Measurements from ENCODE around the gene ELOVL6.

The ELOVL6 gene

DNA sequence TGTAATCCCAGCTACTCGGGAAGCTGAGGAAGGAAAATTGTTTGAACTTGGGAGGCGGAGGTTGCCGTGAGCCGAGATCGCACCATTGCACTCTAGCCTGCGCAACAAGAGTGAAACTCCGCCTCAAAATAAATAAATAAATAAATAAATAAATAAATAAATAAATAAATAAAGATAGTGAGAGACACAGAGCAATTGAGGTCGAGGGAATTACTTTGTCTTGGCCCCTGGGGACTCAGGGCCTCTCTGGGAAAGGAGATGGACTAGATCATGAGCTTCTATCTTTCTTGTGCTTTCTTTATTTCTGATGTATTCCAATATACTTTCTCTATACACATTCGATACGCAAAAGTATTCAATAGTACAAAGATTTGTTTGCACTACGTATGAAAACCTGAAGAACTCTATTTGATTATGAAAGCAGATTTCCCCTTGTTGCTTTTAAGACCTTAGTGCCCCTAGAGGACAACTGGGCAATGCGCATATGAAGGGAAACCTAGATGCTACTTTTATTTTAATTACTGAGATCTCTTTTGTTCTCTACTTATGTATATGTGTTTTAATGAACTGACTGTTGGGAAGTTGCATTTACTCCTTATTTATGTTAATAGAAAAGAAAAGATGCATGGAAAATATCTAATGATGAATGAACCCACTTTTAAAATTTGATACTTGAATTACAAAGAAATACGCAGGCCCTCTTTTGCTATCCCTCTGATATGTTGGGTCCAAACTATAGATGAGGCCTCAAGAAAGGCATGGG is 12.8 kb upstream of the ELOVL6 start:
- ChIA-PET POLR2A (no interaction called here), CTCF (interaction anchor here (0.6 to 2.2 kb wide), 13 partner anchors 8 to 213 kb away, joined by 3 to 9 read pairs (median 4); partner anchors contain the start of gene ELOVL6)
- peak; percentile 69 for TF ChIP-seq CTCF (IDR thresholded peaks at IDR 0.05; ENCODE audit: control extremely low read depth, extremely low read depth, low read depth, missing control alignments)
- peak; percentile 65 for DNase-seq (ENCODE audit: extremely low spot score)

- CTCF ChIA-PET, result interaction anchor here (1.2 kb wide), 1 partner anchor 159 kb away, joined by 6 read pairs; no protein-coding TSS in a partner anchor
- no peak for DNase-seq (ENCODE audit: extremely low spot score)
Observed at GRCh38 chr4:110208419-110208818, 10.0 kb upstream of the ELOVL6 start.

DNA sequence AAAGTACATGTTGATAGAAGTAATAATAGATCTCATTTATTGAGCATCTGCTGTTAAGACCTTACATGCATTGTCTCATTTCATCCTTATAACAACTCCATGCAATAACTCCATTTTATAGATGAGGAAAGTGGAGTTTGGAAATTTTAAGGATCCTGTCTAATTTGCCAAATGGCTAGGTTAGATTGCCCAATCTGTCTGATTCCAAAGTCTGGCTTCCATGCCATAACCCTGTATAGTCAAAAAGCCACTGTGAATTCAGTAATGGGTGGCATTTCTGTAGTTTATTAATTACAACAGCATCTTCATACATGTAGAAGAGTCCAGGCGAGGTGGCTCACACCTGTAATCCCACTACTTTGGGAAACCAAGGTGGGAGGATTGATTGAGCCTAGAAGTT is 8.8 kb upstream of the ELOVL6 start:
- ChIA-PET CTCF (interaction anchor here (0.7 to 3.4 kb wide), 4 partner anchors 15 to 157 kb away, joined by 3 to 18 read pairs (median 3); no protein-coding TSS in a partner anchor), POLR2A (no interaction called here)
- DNase-seq (ENCODE audit: extremely low spot score), result no peak
- no peak for TF ChIP-seq CTCF (IDR thresholded peaks at IDR 0.05; ENCODE audit: control extremely low read depth, extremely low read depth, low read depth, missing control alignments)

More at GRCh38 chr4:110208419-110208818, 10.0 kb upstream of the ELOVL6 start:
- POLR2A ChIA-PET, result no interaction called here
- no peak for TF ChIP-seq CTCF (IDR thresholded peaks at IDR 0.05; ENCODE audit: control extremely low read depth, extremely low read depth, low read depth, missing control alignments)

DNA sequence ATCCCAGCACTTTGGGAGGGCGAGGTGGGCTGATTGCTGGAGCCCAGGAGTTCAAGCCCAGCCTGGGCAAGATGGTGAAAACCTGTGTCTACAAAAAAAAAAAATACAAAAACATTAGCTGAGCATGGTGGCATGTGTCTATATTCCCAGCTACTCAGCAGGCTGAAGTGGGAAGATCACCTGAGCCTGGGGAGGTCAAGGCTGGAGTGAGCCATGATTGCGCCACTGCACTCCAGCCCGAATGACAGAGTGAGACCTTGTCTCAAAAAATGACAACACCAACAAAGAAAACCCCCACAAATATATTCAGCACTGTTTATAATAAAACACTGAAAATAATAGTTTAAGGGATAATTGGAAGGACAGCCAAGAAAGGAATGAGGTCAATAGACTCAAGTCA is 3.6 kb upstream of the ELOVL6 start:
- ChIA-PET POLR2A (no interaction called here), CTCF (no interaction called here)
- no peak for DNase-seq (ENCODE audit: extremely low spot score)
- no peak for TF ChIP-seq CTCF (IDR thresholded peaks at IDR 0.05; ENCODE audit: control extremely low read depth, extremely low read depth, low read depth, missing control alignments)

- POLR2A ChIA-PET, result no interaction called here
- no peak for TF ChIP-seq CTCF (IDR thresholded peaks at IDR 0.05; ENCODE audit: control extremely low read depth, extremely low read depth, low read depth, missing control alignments)
- CTCF ChIA-PET, result no interaction called here
- no peak for DNase-seq (ENCODE audit: extremely low spot score)
Observed at GRCh38 chr4:110201502-110201901, 3.1 kb upstream of the ELOVL6 start.

GRCh38 chr4:110200689-110201088 is 2.3 kb upstream of the ELOVL6 start:
- POLR2A ChIA-PET, result no interaction called here
- no peak for TF ChIP-seq CTCF (IDR thresholded peaks at IDR 0.05; ENCODE audit: control extremely low read depth, extremely low read depth, low read depth, missing control alignments)
- no peak for DNase-seq (ENCODE audit: extremely low spot score)
- CTCF ChIA-PET, result no interaction called here
